ENCODE measurements around the gene HVCN1.
"Not testable (repeated sequence)": the region's sequence is repeated elsewhere in the genome, so short reads cannot be mapped to it uniquely, and the experiment has no call there.

DNA sequence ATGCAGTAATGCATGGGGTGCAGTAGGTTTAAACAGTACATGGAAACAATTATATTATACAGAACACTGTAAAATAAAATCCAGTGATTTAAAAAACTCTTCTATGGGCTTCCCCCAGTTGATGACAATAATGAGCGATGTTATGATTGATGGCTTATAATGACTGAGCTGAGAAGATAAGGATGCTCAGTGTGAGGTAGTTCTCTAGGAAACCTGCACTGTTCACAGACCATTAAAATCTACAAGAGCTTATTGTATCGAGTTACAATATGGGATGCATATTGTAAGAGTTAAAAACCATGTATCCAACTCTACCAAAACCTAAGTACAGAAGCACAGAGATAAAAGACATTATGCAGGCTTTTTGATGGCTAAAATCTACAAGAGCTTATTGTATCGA, 34.0 kb upstream of the HVCN1 start:
- TF ChIP-seq POLR2AphosphoS5, POLR2A, SPI1, POU2F2 (IDR thresholded peaks at IDR 0.05; ENCODE audit: low read depth, low read length): not testable (repeated sequence)
